Coronary artery (tissue), 2 donors: ENCODE results near the gene CCDC7.

Source experiments
- DNase-seq: peaks from one replicate; pipeline ENCODE4 v3.0.0-alpha.2; 2017; ENCODE audit warnings: low spot score
- H3K27ac ChIP-seq, 2 donors: fragments of 200-600 bp; sonication (generic); one replicate each; pipeline ENCODE4 v1.5.1; 2016 to 2019
- H3K4me3 ChIP-seq: fragments of 200-600 bp; sonication (generic); 2 replicates; pipeline ENCODE4 v1.5.1; 2016; ENCODE audit warnings: mild to moderate bottlenecking, moderate library complexity
- TF ChIP-seq, protein P1 (sequence below): fragments of 200-600 bp; sonication (generic); IDR thresholded peaks from one replicate; pipeline ENCODE4 v1.5.1; 2019; ENCODE audit warnings: antibody characterized with exemption

Gene CCDC7

DNA sequence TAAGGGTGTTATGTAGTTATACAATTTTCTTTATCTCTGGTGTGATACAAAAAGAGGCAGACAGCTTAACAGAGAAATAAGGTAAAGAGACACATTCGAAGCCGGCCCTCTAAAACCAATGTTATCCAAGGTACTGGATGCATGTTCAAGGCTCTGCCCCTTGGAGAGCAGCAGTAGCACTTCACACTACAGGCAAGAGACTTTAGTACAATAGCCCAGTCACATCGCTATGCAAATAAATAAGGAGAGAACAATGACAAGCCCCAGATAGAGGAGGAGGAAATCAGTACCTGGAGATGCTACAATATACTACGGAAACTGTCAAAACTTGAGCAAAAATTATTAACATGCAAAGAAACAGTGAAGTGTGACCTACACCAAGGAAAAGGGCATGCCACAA lies 401.0 kb downstream of the CCDC7 start:
- TF ChIP-seq, protein P1, sequence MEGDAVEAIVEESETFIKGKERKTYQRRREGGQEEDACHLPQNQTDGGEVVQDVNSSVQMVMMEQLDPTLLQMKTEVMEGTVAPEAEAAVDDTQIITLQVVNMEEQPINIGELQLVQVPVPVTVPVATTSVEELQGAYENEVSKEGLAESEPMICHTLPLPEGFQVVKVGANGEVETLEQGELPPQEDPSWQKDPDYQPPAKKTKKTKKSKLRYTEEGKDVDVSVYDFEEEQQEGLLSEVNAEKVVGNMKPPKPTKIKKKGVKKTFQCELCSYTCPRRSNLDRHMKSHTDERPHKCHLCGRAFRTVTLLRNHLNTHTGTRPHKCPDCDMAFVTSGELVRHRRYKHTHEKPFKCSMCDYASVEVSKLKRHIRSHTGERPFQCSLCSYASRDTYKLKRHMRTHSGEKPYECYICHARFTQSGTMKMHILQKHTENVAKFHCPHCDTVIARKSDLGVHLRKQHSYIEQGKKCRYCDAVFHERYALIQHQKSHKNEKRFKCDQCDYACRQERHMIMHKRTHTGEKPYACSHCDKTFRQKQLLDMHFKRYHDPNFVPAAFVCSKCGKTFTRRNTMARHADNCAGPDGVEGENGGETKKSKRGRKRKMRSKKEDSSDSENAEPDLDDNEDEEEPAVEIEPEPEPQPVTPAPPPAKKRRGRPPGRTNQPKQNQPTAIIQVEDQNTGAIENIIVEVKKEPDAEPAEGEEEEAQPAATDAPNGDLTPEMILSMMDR, result no peak
- no peak for DNase-seq
- H3K4me3 ChIP-seq, result no peak overlapping the region
- H3K27ac ChIP-seq, result no peak overlapping the region

DNA sequence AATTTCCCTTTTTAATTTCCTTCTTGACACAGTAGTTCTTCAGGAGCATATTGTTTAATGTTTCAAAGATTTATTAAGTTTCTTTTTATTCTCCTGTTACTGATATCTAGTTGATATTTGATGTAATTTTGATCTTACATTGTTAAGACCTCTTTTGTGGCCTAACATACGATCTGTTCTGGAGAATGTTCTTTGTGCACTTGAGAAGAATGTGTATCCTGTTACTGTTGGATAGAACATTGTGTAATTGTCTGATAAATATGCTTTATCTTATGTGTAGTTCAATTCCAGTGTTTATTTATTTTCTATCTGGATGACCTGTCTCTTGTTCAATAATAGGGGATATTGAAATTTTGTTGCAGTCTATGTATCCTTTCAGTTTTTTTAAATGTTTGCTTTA lies 405.4 kb downstream of the CCDC7 start:
- no peak for DNase-seq
- H3K4me3 ChIP-seq, result no peak overlapping the region
- TF ChIP-seq, protein P1, result no peak
- no peak overlapping the region for H3K27ac ChIP-seq

DNA sequence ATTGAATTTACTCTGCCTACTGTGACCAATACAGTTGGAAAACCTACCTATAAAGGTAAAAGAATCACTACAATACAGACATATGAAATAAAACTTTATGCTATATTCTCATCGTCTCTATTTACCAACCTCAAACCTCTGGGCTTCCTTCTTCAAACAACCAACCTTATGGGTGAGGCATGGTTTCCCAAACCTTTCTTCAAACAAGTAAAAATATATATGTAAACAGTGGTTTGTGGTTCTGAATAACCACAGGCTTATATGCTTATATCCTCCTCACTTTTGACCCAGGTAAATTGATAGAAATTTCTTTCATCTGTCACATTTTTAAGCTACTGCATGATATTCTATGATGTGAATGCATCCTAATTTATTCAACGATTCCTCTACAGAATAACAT lies 408.5 kb downstream of the CCDC7 start:
- H3K27ac ChIP-seq, result no peak overlapping the region
- TF ChIP-seq, protein P1, result no peak
- DNase-seq, result no peak
- no peak overlapping the region for H3K4me3 ChIP-seq

DNA sequence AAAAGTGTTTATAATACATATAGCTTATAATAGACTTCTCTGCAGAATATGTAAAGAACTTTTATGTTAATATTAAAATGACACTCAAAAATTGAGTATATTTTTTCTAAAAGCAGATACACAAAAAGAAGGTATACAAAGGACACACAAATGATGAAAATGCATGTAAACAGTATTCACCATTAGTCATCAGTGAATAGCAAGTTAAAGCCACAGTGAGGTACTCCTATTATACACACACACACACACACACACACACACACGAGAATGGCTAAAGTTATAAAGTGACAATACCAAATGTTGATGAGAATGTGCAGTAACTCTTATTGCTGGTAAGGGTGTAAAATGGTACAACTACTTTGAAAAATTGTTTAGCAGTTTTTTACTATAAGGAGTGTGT lies 419.2 kb downstream of the CCDC7 start:
- TF ChIP-seq, protein P1, result no peak
- Histone ChIP-seq H3K4me3 (no peak overlapping the region), H3K27ac (no peak overlapping the region)
- no peak for DNase-seq

DNA sequence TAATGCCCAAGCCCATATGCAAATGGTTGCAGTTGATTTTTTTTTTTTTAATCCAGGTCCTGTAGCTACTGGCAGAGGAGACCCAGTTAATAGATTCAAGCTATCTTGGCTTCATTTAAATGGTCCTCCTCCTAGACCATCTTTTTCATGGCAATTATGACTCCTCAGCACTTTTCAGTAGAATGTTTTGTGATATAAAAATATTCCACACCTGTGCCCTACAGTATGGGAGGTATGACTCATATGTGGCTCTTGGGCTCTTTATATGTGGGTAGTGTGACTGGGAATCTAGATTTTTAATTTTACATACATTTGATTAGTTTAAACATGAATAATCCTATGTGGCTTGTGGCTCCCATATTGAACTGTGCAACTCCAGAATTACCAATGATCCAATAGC lies 432.0 kb downstream of the CCDC7 start:
- Histone ChIP-seq H3K4me3 (no peak overlapping the region), H3K27ac (no peak overlapping the region)
- no peak for DNase-seq
- TF ChIP-seq, protein P1, result no peak

DNA sequence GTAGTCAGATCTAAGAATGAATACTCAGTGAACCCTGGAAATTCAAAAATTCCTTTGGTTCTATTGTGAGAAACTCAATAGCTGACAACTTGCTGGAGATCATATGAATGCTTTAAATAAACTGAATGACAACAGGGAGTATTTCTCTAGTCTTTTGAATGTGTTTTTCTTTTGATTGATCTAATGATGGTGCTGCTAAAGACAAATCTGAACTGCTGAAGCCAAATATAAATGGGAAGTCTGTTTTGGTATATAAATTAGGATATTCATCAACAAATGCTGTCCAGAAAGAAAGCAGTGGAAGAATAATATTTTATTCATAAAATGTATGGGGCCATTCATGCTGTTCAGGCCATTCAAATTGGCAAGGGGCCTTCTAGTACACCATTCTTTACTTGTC lies 432.7 kb downstream of the CCDC7 start:
- no peak overlapping the region for H3K27ac ChIP-seq
- DNase-seq, result no peak
- TF ChIP-seq, protein P1, result no peak
- no peak overlapping the region for H3K4me3 ChIP-seq

DNA sequence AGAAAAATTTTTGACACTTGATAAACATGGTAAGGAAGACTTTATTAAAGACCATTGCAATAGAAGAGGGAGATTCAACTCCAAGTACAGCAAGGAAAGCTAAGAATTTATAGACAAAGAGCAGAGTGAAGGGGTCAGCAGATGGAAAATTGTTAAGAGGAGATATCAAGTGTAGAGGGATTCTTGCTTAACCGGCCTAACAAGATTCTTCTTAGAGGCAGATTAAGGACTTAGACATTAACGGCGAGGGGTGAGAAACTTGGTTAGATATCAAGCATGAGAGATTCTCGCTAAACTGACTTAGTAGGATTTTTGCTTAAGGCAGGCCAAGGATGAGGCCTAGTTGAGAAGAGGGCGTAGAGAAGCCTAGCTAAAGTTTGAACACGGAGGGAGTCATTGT lies 436.1 kb downstream of the CCDC7 start:
- Histone ChIP-seq H3K4me3 (no peak overlapping the region), H3K27ac (no peak overlapping the region)
- TF ChIP-seq, protein P1, result no peak
- no peak for DNase-seq
